HFF-Myc (cell line): ENCODE results near the gene AXDND1.

ENCODE experiments used
- DNase-seq: peaks from one replicate; pipeline ENCODE4 v3.0.0-alpha.2; 2011; ENCODE audit warnings: low read depth; ENCODE audit errors: extremely low read depth
- H3K4me3 ChIP-seq: replicated peaks from 2 replicates; pipeline ENCODE4 v1.5.1; 2011; ENCODE audit warnings: low read depth, mild to moderate bottlenecking, control low read depth, low read length
- TF ChIP-seq, protein P1 (sequence below): IDR thresholded peaks from 2 replicates; pipeline ENCODE4 v1.5.1; 2012; ENCODE audit warnings: mild to moderate bottlenecking, low read depth, low read length, control low read depth; ENCODE audit errors: missing control alignments

The AXDND1 gene

DNA sequence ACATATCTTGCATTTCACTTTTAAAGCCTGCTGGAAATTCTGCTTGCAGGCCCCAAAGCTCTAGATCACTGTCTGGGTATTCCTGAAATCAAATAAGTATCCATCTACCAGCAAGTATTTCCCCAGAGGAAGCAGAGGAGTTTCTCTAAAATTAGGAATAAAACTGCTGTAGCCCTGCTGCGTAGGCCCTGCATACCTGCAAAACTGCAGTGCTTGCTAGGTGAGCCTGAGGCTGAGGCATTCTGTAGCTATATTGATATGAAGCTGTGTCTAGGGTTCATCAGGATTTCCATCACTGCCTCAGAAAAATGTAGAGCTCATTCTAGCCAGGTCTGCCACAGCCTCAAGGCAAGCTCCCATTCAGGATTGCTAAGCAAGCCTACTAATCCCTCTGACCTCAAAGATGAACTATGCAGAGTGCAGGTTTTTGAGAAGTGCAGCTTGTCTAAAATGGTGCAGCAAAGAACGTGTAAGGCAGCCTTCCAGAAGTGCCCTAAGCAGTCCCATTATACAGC is 181.3 kb downstream of the AXDND1 start:
- no peak overlapping the region for H3K4me3 ChIP-seq
- no peak for DNase-seq
- TF ChIP-seq, protein P1, sequence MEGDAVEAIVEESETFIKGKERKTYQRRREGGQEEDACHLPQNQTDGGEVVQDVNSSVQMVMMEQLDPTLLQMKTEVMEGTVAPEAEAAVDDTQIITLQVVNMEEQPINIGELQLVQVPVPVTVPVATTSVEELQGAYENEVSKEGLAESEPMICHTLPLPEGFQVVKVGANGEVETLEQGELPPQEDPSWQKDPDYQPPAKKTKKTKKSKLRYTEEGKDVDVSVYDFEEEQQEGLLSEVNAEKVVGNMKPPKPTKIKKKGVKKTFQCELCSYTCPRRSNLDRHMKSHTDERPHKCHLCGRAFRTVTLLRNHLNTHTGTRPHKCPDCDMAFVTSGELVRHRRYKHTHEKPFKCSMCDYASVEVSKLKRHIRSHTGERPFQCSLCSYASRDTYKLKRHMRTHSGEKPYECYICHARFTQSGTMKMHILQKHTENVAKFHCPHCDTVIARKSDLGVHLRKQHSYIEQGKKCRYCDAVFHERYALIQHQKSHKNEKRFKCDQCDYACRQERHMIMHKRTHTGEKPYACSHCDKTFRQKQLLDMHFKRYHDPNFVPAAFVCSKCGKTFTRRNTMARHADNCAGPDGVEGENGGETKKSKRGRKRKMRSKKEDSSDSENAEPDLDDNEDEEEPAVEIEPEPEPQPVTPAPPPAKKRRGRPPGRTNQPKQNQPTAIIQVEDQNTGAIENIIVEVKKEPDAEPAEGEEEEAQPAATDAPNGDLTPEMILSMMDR = no peak

DNA sequence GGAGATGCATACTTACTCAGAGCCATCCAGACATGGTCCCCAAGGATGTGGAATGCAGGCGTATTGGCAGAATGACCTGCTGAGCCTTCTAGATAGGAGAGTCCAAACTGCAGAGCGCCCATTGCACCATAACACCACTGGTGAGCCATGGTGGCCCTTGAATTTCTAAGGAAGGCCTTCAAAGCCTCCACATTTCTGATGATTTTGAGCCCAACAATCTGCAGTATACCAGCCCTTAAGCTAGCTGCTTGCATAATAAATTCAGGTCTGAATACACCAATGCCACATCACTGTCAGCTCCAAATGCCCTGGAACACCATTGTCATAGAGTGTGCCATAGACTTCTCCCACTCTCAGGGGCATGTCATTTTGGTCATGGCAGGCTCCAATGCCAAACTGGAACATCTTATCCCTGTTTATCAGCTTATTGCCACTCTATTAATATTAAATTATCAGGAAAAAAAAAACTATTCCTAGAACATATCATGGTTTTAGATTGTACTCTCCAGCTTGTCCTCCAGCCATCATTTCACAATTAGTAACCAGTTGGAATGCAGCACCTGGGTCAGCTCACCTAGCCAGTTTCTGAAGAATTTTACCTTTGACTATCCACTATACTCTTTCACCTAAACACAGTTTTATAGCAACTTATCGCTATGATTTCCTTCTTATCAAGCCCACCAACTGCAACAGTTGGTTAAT is 183.0 kb downstream of the AXDND1 start:
- no peak for DNase-seq
- TF ChIP-seq, protein P1 = no peak
- H3K4me3 ChIP-seq = no peak overlapping the region

DNA sequence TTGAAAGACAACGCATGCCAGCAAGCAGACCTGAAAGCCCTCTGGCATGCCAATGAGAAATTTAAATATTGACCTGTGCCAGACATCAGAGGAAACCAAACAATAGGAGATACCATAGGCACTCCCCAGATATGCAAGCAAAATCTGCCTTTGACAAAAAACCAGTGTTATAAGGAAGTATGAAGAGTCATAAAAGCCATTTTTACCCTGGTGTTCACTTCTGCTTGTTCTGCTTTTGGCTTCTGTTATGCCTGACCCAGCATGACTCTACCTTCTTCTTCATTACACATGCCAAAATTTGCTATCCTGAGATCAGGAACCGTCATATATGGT is 183.6 kb downstream of the AXDND1 start:
- DNase-seq = no peak
- TF ChIP-seq, protein P1 = no peak
- H3K4me3 ChIP-seq = no peak overlapping the region

DNA sequence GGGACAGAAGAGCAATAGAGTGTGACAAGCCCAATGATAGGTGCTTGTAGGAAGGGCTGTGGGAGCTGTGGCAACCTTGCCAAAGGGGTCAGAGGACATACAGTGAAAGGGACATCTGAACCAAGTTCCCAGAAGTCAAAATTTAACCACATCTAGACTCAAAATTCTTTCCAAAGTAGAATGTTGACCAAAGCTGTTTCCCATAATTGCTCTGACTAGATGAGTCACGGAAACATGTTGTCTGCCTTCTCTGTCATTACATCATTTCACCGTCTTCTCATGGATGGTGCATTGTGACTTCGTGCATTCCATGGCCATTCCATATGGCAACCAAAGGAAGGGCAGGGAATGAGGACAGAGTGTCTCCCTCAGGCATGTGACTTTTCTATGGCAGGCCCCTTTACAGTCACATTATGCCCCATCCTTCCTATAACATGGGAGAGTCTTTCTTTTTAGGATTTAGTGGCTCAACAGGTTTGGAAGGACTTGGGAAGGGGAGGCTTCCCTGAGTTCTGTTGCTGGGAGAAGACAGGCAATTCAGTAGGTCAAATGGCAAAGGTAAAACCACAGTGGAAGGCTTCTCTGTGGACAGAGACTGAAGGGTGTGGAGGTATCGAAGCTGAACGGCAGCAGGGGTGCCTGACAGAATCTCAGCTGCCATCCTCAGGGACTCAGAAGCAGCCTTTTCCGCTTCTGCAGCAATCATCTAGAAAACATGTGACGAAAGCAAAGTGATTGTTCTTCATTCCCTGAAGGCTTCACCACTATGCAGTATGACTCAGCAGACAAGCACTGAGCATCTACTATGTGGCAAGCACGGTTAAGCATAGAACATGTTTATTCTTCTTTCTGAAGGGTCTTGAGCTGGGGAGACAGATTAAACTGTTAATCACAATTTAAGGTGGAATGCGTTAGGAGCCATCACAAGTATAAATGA is 185.2 kb downstream of the AXDND1 start:
- H3K4me3 ChIP-seq = no peak overlapping the region
- peak; percentile 7 for DNase-seq
- TF ChIP-seq, protein P1 = no peak

DNA sequence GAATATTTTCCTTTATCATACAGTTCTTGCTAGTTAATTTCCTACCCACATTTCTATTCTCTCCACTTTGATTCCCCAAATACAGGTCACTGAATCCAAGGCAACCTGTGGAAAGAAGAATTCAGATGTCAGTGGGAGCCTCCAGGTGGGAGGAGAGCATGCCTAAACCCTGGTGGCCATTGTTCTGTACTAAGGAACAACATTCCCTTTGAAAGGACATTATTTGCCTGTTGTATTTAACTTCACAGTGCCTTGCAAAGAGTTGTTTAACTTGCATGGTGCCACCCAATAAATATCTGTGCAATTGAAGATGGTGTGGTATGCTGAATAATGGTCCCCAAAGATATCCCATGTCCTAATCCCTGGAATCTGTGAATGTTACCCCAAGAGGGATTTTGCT is 188.7 kb downstream of the AXDND1 start:
- no peak overlapping the region for H3K4me3 ChIP-seq
- no peak for DNase-seq
- TF ChIP-seq, protein P1 = no peak

DNA sequence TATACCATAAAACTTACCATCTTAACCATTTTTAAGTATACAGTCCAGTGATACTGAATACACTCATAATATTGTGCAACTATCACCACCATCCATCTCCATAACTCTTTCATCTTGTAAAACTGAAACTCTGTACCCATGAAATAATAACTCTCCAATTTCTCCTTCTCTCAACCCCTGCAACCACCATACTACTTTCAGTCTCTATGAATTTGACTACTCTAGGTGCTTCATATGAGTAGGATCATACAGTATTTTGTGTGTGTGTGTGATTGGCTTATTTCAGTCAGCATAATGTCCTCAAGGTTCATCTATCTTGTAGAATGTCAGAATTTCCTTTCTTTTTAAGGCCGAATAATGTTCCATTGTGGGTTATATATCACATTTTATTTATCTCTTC is 192.3 kb downstream of the AXDND1 start:
- TF ChIP-seq, protein P1 = no peak
- no peak overlapping the region for H3K4me3 ChIP-seq
- DNase-seq = no peak
